ENCODE data around the gene JARID2.

DNA sequence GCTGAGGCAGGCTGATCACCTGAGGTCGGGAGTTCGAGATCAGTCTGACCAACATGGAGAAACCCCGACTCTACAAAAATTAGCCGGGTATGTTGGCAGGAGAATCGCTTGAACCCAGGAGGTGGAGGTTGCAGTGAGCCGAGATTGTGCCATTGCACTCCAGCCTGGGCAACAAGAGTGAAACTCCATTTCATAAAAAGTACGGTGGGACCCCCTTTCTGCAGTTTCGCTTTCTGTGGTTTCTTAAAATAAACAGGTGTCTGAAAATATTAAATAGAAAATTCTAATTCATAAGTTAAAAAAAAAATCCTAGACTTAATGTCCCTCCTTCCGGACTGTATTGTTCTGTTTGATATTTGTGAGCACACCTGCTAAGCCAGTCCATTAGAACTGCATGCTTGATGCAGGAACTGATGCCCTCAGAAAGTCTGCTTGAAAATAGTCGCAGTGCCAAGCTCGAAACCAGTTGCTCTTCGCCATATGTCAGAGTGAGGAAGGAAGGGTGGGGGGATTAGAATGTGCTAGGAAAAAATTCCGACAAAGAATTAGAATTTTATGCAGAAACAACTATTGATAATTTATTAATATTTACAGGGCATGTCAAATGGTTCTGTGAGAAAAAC is 85.9 kb downstream of the JARID2 start:
- TF ChIP-seq, protein P1, sequence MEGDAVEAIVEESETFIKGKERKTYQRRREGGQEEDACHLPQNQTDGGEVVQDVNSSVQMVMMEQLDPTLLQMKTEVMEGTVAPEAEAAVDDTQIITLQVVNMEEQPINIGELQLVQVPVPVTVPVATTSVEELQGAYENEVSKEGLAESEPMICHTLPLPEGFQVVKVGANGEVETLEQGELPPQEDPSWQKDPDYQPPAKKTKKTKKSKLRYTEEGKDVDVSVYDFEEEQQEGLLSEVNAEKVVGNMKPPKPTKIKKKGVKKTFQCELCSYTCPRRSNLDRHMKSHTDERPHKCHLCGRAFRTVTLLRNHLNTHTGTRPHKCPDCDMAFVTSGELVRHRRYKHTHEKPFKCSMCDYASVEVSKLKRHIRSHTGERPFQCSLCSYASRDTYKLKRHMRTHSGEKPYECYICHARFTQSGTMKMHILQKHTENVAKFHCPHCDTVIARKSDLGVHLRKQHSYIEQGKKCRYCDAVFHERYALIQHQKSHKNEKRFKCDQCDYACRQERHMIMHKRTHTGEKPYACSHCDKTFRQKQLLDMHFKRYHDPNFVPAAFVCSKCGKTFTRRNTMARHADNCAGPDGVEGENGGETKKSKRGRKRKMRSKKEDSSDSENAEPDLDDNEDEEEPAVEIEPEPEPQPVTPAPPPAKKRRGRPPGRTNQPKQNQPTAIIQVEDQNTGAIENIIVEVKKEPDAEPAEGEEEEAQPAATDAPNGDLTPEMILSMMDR (IDR thresholded peaks at IDR 0.05): no peak
- TF ChIP-seq POLR2A (IDR thresholded peaks at IDR 0.05): no peak
